H1 (cell line): ENCODE measurements around the gene PPM1N.

ENCODE experiments used
- HDAC6 ChIP-seq: IDR thresholded peaks from one replicate; pipeline ENCODE4 v1.7.1; 2012; ENCODE audit warnings: low read depth, mild to moderate bottlenecking, inconsistent platforms, low read length, moderate library complexity
- RXRA ChIP-seq: IDR thresholded peaks from 2 replicates; pipeline ENCODE4 v1.6.1; 2011; ENCODE audit warnings: low read depth, mild to moderate bottlenecking, low read length, moderate library complexity; ENCODE audit not compliant: insufficient read depth
- YY1 ChIP-seq: IDR thresholded peaks from 2 replicates; pipeline ENCODE4 v1.6.1; 2011; ENCODE audit warnings: low read depth, mild to moderate bottlenecking, low read length

DNA sequence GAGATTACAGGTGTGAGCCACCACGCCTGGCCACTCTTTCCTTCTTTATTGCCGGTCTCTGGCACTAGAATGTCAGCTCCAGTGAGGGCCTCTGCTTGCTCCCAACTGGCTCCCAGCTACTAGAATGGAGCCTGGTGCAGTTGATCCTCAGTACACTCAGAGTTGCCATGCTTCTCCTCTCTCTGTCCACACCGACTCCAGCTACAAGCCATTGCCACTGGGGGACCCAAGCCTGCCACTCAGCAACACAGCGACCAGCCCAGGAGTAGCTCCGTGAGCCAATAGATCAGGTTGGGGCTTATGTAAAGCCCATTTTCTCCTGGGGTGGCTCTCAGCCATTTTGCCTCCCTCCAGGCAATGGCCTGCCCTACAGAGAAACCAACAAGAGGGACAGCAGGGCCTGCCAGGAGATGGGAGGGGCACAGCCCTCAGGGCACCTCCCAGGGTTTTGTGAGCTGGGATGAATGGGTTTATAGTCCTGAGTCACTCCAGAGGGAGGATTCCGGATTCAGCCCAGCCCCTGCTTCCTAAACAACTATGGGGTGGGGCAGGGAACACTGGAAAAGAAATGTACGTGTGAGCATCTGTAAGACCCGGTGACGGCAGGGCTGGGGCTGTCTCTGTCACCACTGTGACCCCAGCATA is 49.8 kb downstream of the PPM1N start:
- TF ChIP-seq HDAC6 (no peak), YY1 (no peak), RXRA (no peak)
